AG08396 (cell line): Measurements from ENCODE around the gene LGALS1.

ENCODE experiments used
- DNase-seq: peaks from one replicate; pipeline ENCODE4 v3.0.0; 2012; ENCODE audit warnings: low spot score, mixed read lengths

The LGALS1 gene

DNA sequence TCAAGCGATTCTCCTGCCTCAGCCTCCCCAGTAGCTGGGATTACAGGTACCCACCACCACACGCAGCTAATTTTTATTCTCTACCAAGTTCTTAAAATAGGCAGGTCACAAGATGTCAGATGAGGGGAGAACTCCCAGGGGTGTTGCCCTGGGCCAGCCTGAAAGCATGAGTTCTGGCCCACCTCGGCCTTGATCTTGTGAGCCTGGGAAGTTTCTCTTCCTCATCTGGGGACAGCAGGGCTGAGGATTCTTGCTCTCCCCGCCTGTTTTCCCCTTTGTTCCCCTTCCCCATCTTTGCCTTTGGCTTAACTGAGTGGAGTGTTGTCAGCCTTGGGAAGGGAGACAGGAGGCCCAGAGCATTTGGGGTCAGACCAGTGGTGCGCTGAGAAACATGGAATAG lies 13.4 kb upstream of the LGALS1 start:
- no peak for DNase-seq

- no peak for DNase-seq
Measured at GRCh38 chr22:37663521-37664140, 11.8 kb upstream of the LGALS1 start.

- DNase-seq, result no peak
Measured at GRCh38 chr22:37664249-37665101, 11.0 kb upstream of the LGALS1 start.

DNA sequence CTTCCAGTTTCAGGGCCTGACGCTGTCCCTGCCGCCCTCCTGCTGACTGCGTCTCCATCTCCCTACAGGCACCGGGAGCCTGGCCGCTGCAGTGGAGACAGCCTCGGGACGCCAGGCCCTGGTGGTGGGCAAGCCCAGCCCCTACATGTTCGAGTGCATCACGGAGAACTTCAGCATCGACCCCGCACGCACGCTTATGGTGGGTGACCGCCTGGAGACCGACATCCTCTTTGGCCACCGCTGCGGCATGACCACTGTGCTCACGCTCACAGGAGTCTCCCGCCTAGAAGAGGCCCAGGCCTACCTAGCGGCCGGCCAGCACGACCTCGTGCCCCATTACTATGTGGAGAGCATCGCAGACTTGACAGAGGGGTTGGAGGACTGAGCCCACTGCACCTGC lies 9.9 kb upstream of the LGALS1 start:
- DNase-seq, result no peak

- DNase-seq, result peak; percentile 74
Measured at GRCh38 chr22:37669586-37669985, 5.8 kb upstream of the LGALS1 start.

DNA sequence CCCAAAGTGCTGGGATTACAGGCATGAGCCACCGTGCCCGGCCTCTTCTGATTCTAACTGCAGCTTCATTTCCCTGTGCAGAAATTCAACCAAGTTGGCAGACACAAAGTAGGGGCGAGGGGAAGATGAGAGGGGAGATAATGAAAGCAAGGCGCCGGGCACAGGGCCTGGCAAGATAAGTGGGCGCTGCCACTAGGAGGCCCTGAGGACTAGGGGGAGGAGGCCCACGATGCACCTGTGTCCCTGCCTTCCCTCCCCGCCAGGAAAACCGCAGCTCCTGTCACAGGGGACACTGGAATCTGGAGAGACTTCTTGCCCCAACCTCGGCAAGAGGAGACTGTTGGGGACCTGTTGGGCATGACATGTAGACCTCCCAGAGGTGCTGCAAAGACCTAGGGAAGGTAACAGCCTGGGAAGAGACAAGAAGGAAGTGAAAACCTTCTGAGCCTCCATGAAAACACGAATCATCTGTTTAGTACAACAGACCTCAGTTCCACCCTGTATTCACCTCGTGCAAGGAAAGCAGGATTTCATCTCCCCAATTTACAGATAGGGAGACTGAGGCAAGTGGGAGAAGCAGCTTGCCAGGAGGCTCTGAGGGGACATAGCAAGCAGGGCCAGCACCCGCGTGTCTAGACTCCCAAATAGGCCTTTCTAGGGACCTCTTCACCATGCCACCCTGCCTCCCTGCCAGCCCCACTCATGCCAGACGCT lies 3.1 kb upstream of the LGALS1 start:
- no peak for DNase-seq

DNA sequence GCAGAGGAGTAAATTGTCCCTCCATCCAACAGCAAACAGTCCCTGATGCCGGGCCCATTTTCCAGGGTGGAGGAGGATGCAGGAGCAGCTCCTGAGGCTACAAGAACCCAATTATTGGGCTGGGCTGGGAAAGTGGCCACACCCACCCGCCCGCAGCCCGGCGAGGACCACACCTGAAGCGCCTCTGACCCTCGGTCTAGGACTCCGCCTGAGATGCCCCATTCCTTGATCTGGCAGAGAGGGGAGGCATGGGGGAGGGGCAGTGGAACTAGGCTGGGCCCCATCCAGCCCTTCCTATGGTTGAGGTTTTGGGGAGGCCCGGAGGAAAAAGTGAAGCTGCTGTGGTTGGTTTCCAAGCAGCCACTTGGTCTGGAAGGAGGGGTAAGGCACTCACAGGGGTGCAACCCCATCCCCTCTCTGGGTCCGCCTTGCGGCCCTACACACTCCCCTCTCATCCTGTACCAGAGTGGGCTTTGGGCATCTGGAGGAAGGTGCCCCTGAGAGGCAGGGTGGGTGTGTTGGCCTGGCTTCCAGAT lies 2.4 kb upstream of the LGALS1 start:
- no peak for DNase-seq

DNA sequence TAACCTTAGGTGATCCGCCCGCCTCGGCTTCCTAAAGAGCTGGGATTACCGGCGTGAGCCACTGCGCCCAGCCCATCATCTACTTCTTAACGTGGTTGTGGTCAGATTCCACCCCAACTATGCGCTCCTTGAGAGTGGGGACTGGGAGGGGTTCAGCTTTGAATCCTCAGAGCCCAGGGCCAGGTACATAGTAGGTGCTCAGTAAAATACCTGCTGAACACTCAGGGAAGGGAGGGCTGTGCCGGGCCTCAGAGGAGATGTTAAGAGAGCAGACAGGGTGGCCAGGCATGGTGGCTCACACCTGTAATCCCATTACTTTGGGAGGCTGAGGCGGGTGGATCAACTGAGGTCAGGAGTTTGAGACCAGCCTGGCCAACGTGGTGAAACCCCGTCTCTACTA lies 1.2 kb upstream of the LGALS1 start:
- DNase-seq, result no peak

GRCh38 chr22:37675930-37676735 lies 697 bp downstream of the LGALS1 start:
- no peak for DNase-seq

- peak; percentile 84 for DNase-seq
Measured at GRCh38 chr22:37676736-37677492, 1.5 kb downstream of the LGALS1 start.

DNA sequence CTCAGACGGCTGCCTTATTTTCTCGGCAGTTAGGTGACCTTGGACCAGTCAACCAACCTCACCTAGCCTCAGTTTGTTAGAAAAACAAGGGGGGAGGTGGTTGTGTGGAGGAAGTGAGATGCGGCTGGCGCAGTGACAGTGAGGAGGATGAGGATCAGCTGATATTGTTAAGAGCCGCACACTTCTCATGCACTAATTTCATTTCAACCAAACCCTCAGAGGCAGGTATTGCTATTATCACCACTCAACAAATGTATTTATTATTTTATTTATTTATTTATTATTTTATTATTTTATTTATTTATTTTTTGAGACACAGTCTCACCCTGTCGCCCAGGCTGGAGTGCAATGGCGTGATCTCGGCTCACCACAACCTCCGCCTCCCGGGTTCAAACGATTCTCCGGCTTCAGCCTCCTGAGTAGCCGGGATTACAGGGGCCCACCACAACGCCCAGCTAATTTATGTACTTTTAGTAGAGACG lies 2.1 kb downstream of the LGALS1 start:
- no peak for DNase-seq

DNA sequence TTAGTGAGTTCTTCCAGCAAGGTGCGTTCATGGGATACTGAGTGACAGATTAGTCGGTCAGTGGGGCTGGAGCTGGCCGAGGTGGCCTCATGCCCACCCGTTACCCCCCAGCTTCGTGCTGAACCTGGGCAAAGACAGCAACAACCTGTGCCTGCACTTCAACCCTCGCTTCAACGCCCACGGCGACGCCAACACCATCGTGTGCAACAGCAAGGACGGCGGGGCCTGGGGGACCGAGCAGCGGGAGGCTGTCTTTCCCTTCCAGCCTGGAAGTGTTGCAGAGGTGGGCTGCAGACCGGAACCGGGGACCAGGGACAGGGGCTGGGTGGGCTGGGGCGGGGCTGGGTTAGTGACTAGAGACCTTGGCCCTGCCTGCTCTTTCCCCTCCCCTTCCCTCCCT lies 2.9 kb downstream of the LGALS1 start:
- no peak for DNase-seq

GRCh38 chr22:37679670-37680069 lies 4.2 kb downstream of the LGALS1 start:
- DNase-seq, result no peak

DNA sequence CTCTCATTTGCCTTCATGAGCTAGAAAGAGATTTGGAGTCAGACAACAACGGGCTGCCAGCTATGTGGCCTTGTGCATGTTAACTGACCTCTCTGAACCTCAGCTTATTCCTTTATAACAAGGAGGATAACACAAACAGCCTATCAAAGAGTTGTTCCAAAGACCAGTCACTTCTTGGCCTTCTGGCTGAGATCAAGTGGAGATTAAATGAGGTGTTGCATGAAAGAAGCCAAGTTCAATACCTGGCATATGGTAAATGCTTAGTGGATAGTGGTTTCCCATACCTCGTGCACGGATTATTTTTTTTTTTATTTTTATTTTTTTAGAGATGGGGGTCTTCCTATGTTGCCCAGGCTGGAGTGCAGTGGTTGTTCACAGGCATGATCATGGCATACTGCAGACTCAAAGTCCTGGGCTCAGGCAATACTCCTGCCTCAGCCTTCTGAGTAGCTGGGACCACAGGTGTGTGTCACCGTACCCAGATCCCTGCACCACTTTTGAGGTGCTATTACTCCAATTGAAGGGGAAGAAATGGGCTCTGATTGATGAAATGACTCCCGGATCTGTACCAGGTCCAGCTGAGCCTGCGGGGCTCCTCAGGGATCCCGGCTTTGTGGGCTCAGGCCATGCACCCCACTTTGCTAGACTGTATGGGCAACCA lies 4.9 kb downstream of the LGALS1 start:
- DNase-seq, result no peak

DNA sequence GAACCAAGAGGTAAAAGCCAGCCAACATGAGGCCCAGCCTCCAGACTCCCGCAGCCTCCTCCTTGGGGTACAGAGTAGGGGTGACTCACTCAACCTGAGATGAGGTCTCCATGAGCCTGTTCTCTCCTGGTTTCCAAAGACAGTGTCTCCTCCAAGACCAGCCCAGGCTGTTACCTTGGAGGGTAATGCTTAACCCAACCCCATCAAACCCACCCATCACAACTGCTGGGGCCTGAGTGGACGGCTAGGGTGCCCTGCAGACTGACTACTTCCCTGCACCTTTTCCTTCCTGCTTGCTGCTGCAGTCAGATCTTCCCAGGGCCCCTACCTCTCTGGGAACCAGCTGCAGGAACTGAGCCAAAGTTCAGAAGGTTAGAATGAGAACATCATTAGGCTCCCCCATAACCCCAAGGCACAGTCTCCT lies 5.6 kb downstream of the LGALS1 start:
- no peak for DNase-seq

DNA sequence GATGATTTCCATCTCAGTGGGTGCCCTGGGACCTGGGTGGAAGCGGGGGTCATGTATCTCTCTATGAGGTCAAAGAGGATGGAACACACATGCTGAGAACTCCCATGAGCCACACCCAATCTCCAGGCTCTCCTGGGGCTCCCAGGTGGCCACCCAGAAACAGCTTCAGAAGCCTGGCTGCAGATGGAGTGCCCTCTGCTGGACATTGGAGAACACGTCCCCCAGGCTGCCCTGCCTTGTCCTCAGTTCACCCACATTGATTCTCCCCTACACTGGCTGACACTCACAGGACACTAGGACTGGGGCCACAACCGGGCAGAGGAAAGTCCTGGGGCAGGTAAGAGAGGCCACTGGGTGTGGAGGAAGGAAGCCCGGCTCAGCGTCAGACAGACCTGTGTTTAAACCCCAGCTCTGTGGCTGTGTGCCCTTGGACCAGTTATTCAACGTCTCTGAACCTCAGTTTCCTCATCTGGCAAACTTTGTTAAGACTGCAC lies 6.2 kb downstream of the LGALS1 start:
- peak; percentile 78 for DNase-seq

DNA sequence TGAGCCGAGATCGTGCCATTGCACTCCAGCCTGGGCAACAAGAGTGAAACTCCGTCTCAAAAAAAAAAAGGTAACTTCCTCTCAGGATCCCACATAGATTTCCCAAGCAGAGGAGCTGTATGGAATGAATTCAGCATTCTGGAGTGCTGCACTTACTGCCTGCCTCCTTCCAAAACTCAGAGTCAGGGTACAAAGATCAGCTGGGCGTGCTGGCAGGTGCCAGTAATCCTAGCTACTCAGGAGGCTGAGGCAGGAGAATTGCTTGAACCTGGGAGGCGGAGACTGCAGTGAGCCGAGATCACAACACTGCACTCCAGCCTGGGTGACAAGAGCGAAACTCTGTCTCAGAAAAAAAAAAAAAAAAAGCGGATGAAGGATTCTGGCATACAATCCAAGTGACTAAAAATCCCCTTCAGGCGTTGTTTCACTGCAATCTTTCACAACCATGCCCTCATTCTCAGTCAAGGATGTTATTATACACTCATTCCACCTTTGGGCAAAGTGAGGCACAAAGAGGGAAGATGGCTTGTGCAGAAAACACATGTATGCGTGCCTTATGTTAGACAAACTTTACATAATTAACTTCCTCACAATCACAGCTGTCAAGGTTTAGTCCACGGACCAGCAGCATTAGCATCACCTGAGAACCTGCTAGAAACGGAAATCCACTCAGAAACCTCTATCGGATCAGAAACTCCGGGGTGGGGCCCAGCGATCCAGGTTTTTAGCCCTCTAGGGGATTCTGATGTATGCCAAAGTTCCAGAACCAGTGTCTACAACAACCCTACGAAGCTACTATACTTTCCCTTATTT lies 9.6 kb downstream of the LGALS1 start:
- DNase-seq, result no peak

DNA sequence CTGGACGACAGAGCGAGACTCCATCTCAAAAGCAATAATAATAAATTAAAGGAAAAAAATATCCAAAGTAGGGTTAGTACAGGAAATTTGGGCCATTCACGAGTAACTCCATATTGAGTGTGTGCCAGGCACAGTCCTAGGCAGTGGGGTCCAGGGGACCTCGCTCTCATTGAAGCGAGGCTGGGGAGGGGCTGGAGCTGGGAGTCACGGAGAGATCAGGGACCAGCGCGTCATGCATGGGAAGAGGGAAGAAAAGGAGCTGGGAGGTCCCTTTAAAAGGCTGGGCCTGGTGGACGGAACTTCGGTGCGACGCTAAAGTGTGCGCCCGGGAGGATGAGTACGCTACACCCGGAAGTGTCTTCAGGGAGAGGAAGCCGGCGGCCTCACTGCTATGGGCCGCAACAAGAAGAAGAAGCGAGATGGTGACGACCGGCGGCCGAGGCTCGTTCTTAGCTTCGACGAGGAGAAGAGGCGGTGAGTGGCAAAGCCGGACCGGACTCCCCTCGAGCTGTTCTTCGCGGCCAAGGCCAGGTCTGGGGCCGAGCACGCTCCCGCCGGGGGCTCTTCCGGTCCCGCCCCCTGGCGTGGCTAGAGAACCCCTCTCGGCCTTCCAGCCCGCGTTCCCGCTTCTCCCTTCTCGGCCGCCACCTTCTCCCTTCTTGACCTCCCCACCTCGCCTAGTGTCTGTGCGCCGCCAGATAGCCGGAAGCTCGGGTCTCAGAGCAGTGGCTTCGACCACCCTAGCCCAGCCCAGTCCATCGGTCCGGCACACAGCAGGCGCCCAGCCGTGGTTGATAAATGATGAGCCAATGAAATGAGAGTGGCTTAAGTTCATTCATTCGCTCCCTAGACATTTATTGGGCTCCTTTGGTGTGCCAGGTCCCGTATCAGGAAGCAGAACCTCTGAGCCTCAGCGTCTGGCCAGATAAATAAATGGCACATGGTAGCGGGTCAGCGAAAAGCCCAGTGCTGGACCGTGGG lies 10.9 kb downstream of the LGALS1 start, which contains the start of gene NOL12:
Gene NOL12, plus strand, starts transcription at position 342 of the 981 bp plus-strand sequence. Its CDS starts 50 bp downstream, at position 392.
- peak; percentile 81 for DNase-seq
